H1 (cell line): Measurements from ENCODE around the gene FCF1. TPM values are rescaled to one million over a fixed set of nuclear protein-coding genes. Genes with fewer than 3 reads are reported as not detected.

Source experiments
- ASH2L ChIP-seq: fragments of 200-600, 300-600 bp; sonication (generic); IDR thresholded peaks from one replicate; pipeline ENCODE4 v1.7.1; 2017; ENCODE audit warnings: low read length
- CTCF ChIP-seq, 3 experiments: IDR thresholded peaks; 1 replicate in 2 of 3; 2 replicates in 1 of 3; pipeline versions ENCODE4 v1.5.1 to v1.6.1; 2011; ENCODE audit warnings: low read length in 3 of 3, mild to moderate bottlenecking in 3 of 3, inconsistent platforms in 2 of 3, low read depth in 1 of 3, moderate library complexity in 1 of 3; ENCODE audit not compliant: insufficient read depth in 1 of 3; ENCODE audit errors: control extremely low read depth in 1 of 3
- EGR1 ChIP-seq: IDR thresholded peaks from 2 replicates; pipeline ENCODE4 v1.6.1; 2011; ENCODE audit warnings: low read depth, low read length, borderline replicate concordance
- GTF2F1 ChIP-seq: IDR thresholded peaks from 2 replicates; pipeline ENCODE4 v1.6.1; 2012; ENCODE audit warnings: low read depth, low read length, improper control_type of control experiment, borderline replicate concordance
- JUN ChIP-seq: IDR thresholded peaks from 2 replicates; pipeline ENCODE4 v1.6.1; 2011; ENCODE audit warnings: low read depth, mild to moderate bottlenecking, improper control_type of control experiment, low read length
- SIX5 ChIP-seq: IDR thresholded peaks from 2 replicates; pipeline ENCODE4 v1.6.1; 2011; ENCODE audit warnings: mild to moderate bottlenecking, low read depth, low read length
- TEAD4 ChIP-seq: IDR thresholded peaks from 2 replicates; pipeline ENCODE4 v1.6.1; 2012; ENCODE audit warnings: low read depth, low read length, inconsistent platforms, mixed read lengths
- polyA plus RNA-seq, 7 experiments: library from polyadenylated mRNA; depleted of rRNA in 3 of 7; stranded (reverse) in 5 of 7; unstranded in 2 of 7; fragments of >200 nt in 5 of 7; fragments of 200-250 nt in 2 of 7; gene quantifications; 1 replicate in 5 of 7; 2 replicates in 1 of 7; 4 replicates in 1 of 7; pipeline versions ENCODE4 v1.2.1 to v1.2.3, GENCODE V29; 2011 to 2013; ENCODE audit warnings: missing spikeins in 2 of 7, mixed read lengths in 2 of 7
- total RNA-seq: library from RNA; stranded (reverse); fragmentation: NEBNext Ultra II Directional; extraction: Animal tissue kit (Norgen Biotek cat#: 25700); gene quantifications from 2 replicates; pipeline ENCODE4 v1.2.1, GENCODE V29; 2021

The FCF1 gene
- total and polyA plus RNA-seq, 2 of the 8 experiments (the other 6 are each of a cell fraction or from before 2014, with no cell fraction given): 48.1 to 84.3 TPM

DNA sequence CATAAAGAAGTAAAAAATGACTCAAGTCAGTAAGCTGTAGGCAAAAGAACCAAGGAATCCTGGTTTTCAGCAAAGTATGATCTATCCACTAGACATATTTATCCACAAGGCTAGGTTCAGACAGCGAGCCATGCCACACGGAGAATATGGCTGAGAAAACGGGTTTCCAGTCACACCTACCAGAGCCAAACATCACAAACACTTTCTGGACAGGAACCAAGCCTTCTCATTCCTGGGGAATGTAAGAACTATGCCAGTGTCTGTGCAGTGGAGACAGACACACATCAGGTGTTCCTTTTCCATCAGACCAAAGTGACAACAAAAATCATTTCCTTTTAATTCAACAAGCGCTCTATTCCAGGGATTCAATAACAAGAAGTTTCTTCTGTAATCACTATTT, 41.2 kb upstream of the FCF1 start (continued):
- TF ChIP-seq CTCF (IDR thresholded peaks at IDR 0.05; ENCODE audit: control extremely low read depth in 1 of 3, insufficient read depth in 1 of 3, low read depth in 1 of 3, low read length in 3 of 3) (no peak), GTF2F1 (no peak), JUN (no peak), EGR1 (no peak), SIX5 (no peak), ASH2L (no peak), TEAD4 (no peak)
